ENCODE results near the gene FIGN.

- TF ChIP-seq EZH2 (IDR thresholded peaks at IDR 0.05) (no peak), POLR2AphosphoS5 (IDR thresholded peaks at IDR 0.05; ENCODE audit: borderline replicate concordance, low read depth, low read length) (no peak), FOXP2 (optimal IDR thresholded peaks at IDR 0.05; ENCODE audit: control extremely low read depth, extremely low read length, insufficient read depth) (no peak)
Measured at GRCh38 chr2:163617517-163617916, 118.3 kb downstream of the FIGN start.

All from SK-N-MC (cell line).